Measurements from ENCODE around the gene RANBP17.
"Not testable (repeated sequence)": the region's sequence is repeated elsewhere in the genome, so short reads cannot be mapped to it uniquely, and the experiment has no call there.

GRCh38 chr5:170922331-170922730 is 60.5 kb downstream of the RANBP17 start:
- TF ChIP-seq PPARA (CRISPR knock-in tag; IDR thresholded peaks at IDR 0.05; ENCODE audit: borderline replicate concordance); ZFP30 (CRISPR knock-in tag; IDR thresholded peaks at IDR 0.05); CSRNP3 (CRISPR knock-in tag; IDR thresholded peaks at IDR 0.05); TOX (CRISPR knock-in tag; IDR thresholded peaks at IDR 0.05; ENCODE audit: borderline replicate concordance); ARNTL (CRISPR knock-in tag; IDR thresholded peaks at IDR 0.05; ENCODE audit: borderline replicate concordance, low read depth); ISL1 (CRISPR knock-in tag; IDR thresholded peaks at IDR 0.05); ZFP3 (CRISPR knock-in tag; IDR thresholded peaks at IDR 0.05); ZNF70 (CRISPR knock-in tag; IDR thresholded peaks at IDR 0.05): not testable (repeated sequence)
- TF ChIP-seq, protein P1, sequence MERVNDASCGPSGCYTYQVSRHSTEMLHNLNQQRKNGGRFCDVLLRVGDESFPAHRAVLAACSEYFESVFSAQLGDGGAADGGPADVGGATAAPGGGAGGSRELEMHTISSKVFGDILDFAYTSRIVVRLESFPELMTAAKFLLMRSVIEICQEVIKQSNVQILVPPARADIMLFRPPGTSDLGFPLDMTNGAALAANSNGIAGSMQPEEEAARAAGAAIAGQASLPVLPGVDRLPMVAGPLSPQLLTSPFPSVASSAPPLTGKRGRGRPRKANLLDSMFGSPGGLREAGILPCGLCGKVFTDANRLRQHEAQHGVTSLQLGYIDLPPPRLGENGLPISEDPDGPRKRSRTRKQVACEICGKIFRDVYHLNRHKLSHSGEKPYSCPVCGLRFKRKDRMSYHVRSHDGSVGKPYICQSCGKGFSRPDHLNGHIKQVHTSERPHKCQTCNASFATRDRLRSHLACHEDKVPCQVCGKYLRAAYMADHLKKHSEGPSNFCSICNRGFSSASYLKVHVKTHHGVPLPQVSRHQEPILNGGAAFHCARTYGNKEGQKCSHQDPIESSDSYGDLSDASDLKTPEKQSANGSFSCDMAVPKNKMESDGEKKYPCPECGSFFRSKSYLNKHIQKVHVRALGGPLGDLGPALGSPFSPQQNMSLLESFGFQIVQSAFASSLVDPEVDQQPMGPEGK (CRISPR knock-in tag; IDR thresholded peaks at IDR 0.05; ENCODE audit: borderline replicate concordance) = not testable (repeated sequence)

Data from SK-N-SH treated with all-trans-retinoic acid at 6 μM for 48 hours (cell line).